A549 (cell line): ENCODE results near the gene PTOV1.

Experiments used
- ESRRA ChIP-seq: fragments of 150-350 bp; IDR thresholded peaks from 2 replicates; pipeline ENCODE4 v1.6.1; 2014; ENCODE audit warnings: mild to moderate bottlenecking, low read length, borderline replicate concordance
- POLR2A ChIP-seq: IDR thresholded peaks from 2 replicates; pipeline ENCODE4 v1.6.1; 2012; ENCODE audit warnings: mild to moderate bottlenecking, low read length
- TF ChIP-seq, protein P1 (sequence below): IDR thresholded peaks from 2 replicates; pipeline ENCODE4 v1.6.1; 2012

DNA sequence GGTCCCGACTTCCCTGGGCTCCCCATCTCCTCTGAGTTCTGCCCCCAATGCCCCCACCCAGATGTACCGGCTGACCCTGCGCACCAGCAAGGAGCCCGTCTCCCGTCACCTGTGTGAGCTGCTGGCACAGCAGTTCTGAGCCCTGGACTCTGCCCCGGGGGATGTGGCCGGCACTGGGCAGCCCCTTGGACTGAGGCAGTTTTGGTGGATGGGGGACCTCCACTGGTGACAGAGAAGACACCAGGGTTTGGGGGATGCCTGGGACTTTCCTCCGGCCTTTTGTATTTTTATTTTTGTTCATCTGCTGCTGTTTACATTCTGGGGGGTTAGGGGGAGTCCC is 44.4 kb upstream of the PTOV1 start:
- TF ChIP-seq POLR2A = no peak
- no peak for TF ChIP-seq ESRRA
- TF ChIP-seq, protein P1, sequence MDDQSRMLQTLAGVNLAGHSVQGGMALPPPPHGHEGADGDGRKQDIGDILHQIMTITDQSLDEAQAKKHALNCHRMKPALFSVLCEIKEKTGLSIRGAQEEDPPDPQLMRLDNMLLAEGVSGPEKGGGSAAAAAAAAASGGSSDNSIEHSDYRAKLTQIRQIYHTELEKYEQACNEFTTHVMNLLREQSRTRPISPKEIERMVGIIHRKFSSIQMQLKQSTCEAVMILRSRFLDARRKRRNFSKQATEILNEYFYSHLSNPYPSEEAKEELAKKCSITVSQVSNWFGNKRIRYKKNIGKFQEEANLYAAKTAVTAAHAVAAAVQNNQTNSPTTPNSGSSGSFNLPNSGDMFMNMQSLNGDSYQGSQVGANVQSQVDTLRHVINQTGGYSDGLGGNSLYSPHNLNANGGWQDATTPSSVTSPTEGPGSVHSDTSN = no peak
